Loucy (cell line): ENCODE data around the gene IL1RN.

Experiments used
- H2AFZ ChIP-seq: fragments of 200-600 bp; sonication (generic); 2 replicates; pipeline ENCODE4 v1.6.0; 2016; ENCODE audit warnings: antibody characterized with exemption, mild to moderate bottlenecking, low read length, moderate library complexity
- H3F3A ChIP-seq: fragments of 200-600 bp; 2 replicates; pipeline ENCODE4 v1.6.0; 2016; ENCODE audit warnings: antibody characterized with exemption, low read depth, mild to moderate bottlenecking
- H3K27me3 ChIP-seq: fragments of 200-600 bp; sonication (generic); 2 replicates; pipeline ENCODE4 v1.6.1; 2014; ENCODE audit warnings: low read length, mild to moderate bottlenecking; ENCODE audit not compliant: insufficient read depth, poor library complexity, severe bottlenecking
- H3K36me3 ChIP-seq: fragments of 200-600 bp; sonication (generic); 2 replicates; pipeline ENCODE4 v1.6.1; 2016; ENCODE audit warnings: low read length; ENCODE audit not compliant: insufficient read depth
- H3K4me1 ChIP-seq: fragments of 200-600 bp; sonication (generic); 2 replicates; pipeline ENCODE4 v1.5.1; 2014; ENCODE audit warnings: low read length, mild to moderate bottlenecking; ENCODE audit not compliant: insufficient read depth, poor library complexity, severe bottlenecking
- H3K4me2 ChIP-seq: fragments of 200-600 bp; sonication (generic); 2 replicates; pipeline ENCODE4 v1.6.0; 2014; ENCODE audit warnings: antibody characterized with exemption, low read length, low read depth, mild to moderate bottlenecking; ENCODE audit not compliant: poor library complexity, severe bottlenecking
- H3K4me3 ChIP-seq: fragments of 200-600 bp; sonication (generic); 2 replicates; pipeline ENCODE4 v1.5.1; 2014; ENCODE audit warnings: low read length, mild to moderate bottlenecking, mixed read lengths; ENCODE audit not compliant: poor library complexity, severe bottlenecking
- H3K79me2 ChIP-seq: fragments of 200-600 bp; sonication (generic); 2 replicates; pipeline ENCODE4 v1.6.1; 2014; ENCODE audit warnings: low read length; ENCODE audit not compliant: insufficient read depth
- H3K9ac ChIP-seq: fragments of 200-600 bp; sonication (generic); 2 replicates; pipeline ENCODE4 v1.6.0; 2014; ENCODE audit warnings: mild to moderate bottlenecking, low read depth, low read length, moderate library complexity; ENCODE audit not compliant: poor library complexity, severe bottlenecking
- H3K9me2 ChIP-seq: fragments of 200-600 bp; sonication (generic); replicated peaks from 2 replicates; pipeline ENCODE4 v1.6.1; 2016; ENCODE audit warnings: low read depth, low read length, mixed read lengths
- H3K9me3 ChIP-seq: fragments of 200-600 bp; sonication (generic); 2 replicates; pipeline ENCODE4 v1.6.1; 2014; ENCODE audit warnings: mild to moderate bottlenecking, antibody characterized with exemption, low read length, low read depth; ENCODE audit not compliant: insufficient read depth
- H4K20me1 ChIP-seq: fragments of 200-600 bp; sonication (generic); 2 replicates; pipeline ENCODE4 v1.6.0; 2014; ENCODE audit warnings: antibody characterized with exemption, low read length, mild to moderate bottlenecking; ENCODE audit not compliant: insufficient read depth, poor library complexity, severe bottlenecking
- CTCF ChIP-seq: fragments of 200-600 bp; sonication (generic); conservative IDR thresholded peaks from 2 replicates; pipeline ENCODE4 v1.5.1; 2014; ENCODE audit warnings: mild to moderate bottlenecking, antibody characterized with exemption, low read length
- EZH2phosphoT487 ChIP-seq: fragments of 200-600 bp; IDR thresholded peaks from 2 replicates; pipeline ENCODE4 v1.6.1; 2018; ENCODE audit warnings: antibody characterized with exemption, mild to moderate bottlenecking, moderate library complexity, borderline replicate concordance

IL1RN gene

GRCh38 chr2:113111121-113111520 is 16.3 kb upstream of the IL1RN start:
- H3K27me3 ChIP-seq, result no peaks in the 10 kb centered on the region
- no peaks in the 10 kb centered on the region for H4K20me1 ChIP-seq
- no peak overlapping the region for H3K4me3 ChIP-seq
- no peak overlapping the region for H3K4me2 ChIP-seq
- H3F3A ChIP-seq, result no peaks in the 10 kb centered on the region
- H3K9ac ChIP-seq, result no peak overlapping the region
- H3K4me1 ChIP-seq, result no peaks in the 10 kb centered on the region
- H3K36me3 ChIP-seq, result no peaks in the 10 kb centered on the region
- no peak overlapping the region for H2AFZ ChIP-seq
- no peaks in the 10 kb centered on the region for H3K9me2 ChIP-seq
- TF ChIP-seq CTCF (no peak), EZH2phosphoT487 (no peak)
- H3K79me2 ChIP-seq, result no peaks in the 10 kb centered on the region
- no peaks in the 10 kb centered on the region for H3K9me3 ChIP-seq

GRCh38 chr2:113111823-113112287 is 15.5 kb upstream of the IL1RN start:
- H3K9ac ChIP-seq, result no peak overlapping the region
- H3K27me3 ChIP-seq, result no peaks in the 10 kb centered on the region
- H3K9me3 ChIP-seq, result no peaks in the 10 kb centered on the region
- no peak overlapping the region for H2AFZ ChIP-seq
- H3K4me1 ChIP-seq, result no peaks in the 10 kb centered on the region
- no peak for TF ChIP-seq CTCF
- no peak for TF ChIP-seq EZH2phosphoT487
- H3K9me2 ChIP-seq, result no peaks in the 10 kb centered on the region
- H3K36me3 ChIP-seq, result no peaks in the 10 kb centered on the region
- H4K20me1 ChIP-seq, result no peaks in the 10 kb centered on the region
- no peaks in the 10 kb centered on the region for H3F3A ChIP-seq
- H3K79me2 ChIP-seq, result no peaks in the 10 kb centered on the region
- no peak overlapping the region for H3K4me2 ChIP-seq
- no peak overlapping the region for H3K4me3 ChIP-seq

- Histone ChIP-seq H3K79me2 (no peaks in the 10 kb centered on the region), H3K4me3 (no peak overlapping the region), H3K4me2 (no peak overlapping the region), H2AFZ (no peak overlapping the region), H3K9ac (no peak overlapping the region), H4K20me1 (no peaks in the 10 kb centered on the region), H3K27me3 (no peaks in the 10 kb centered on the region), H3K9me3 (no peaks in the 10 kb centered on the region), H3K9me2 (no peaks in the 10 kb centered on the region), H3K4me1 (no peaks in the 10 kb centered on the region), H3F3A (no peaks in the 10 kb centered on the region), H3K36me3 (no peaks in the 10 kb centered on the region)
- no peak for TF ChIP-seq CTCF
- no peak for TF ChIP-seq EZH2phosphoT487
Observed at GRCh38 chr2:113112441-113112840, 15.0 kb upstream of the IL1RN start.
